ENCODE results near the gene AK3. TPM values are rescaled to one million over a fixed set of nuclear protein-coding genes. Genes with fewer than 3 reads are reported as not detected.

The AK3 gene
- total and polyA plus RNA-seq, 2 of the 8 experiments (the other 6 are each of a cell fraction or from before 2014, with no cell fraction given) = 8.9 to 30.0 TPM

DNA sequence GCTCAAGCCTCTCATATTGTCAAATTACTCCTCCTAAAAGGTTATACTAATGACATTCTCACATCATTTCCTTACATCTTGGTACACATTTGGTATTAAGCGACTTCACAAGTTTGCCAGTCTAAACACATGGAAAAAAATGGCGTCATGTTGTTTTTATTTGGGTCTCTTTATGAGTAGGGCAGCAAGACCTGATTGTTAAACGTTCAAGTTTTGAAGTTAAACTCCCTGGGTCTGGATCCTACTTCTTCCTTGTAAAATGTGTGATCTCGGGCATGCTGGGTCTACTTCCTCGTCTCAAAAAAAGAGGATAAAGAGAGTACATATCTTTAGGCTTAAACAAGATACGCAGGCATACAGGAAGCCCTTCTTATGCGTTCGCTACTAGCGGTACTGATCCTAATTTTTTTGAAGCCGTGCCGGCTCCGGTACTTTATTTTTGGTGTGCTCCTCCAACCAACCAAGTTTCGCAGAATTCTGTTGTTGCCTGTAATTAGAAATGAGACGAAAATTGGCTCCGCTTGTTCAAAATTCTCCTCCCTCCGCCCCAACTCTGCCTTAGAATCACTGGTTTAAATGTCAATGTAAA, 62.2 kb downstream of the AK3 start:
- Histone ChIP-seq H2BK20ac (ENCODE audit: low read length) (no peak overlapping the region), H4K5ac (ENCODE audit: insufficient read length, low read depth, low read length) (peak overlapping the region; percentile 95), H3K14ac (ENCODE audit: insufficient read length) (no peak overlapping the region), H4K20me1 (replicated peaks in 1 of 2; ENCODE audit: control insufficient read depth in 1 of 2, insufficient read depth in 2 of 2, low read length in 2 of 2) (peaks cover 0 to 2% of the 10 kb centered on the region in 2 experiments), H3K9me3 (ENCODE audit: insufficient read depth in 2 of 2, low read depth in 1 of 2, low read length in 1 of 2) (no peaks in the 10 kb centered on the region), H3K36me3 (ENCODE audit: control insufficient read depth in 2 of 4, insufficient read depth in 4 of 4, low read length in 3 of 4) (no peaks in the 10 kb centered on the region), H2AFZ (ENCODE audit: low read length) (peak overlapping the region; percentile 18), H3K79me1 (ENCODE audit: low read depth, low read length) (0 out of 2 replicates have a peak, but pooled peaks cover 2% of the 10 kb centered on the region), H3K23ac (ENCODE audit: insufficient read length) (no peak overlapping the region), H4K8ac (ENCODE audit: extremely low read depth, insufficient read depth, low read length) (peak overlapping the region; percentile 35; the same call in 1 of the 2 replicates), H3K23me2 (ENCODE audit: low read depth, low read length) (peaks cover 8% of the 10 kb centered on the region), H3K27ac (ENCODE audit: low read depth, low read length) (peak overlapping the region; percentile 90), H3K18ac (ENCODE audit: extremely low read depth, low read length) (no peak overlapping the region; the same call in 1 of the 2 replicates), H3K9ac (replicated peaks in 1 of 4; ENCODE audit: extremely low read depth in 1 of 4, low read depth in 3 of 4, low read length in 3 of 4) (peak overlapping the region; percentile 91 to 97 (median 92)), H3K4me2 (ENCODE audit: insufficient read depth in 1 of 2, low read depth in 2 of 2, low read length in 2 of 2) (peak overlapping the region; percentile 82 to 92), H2BK120ac (replicated peaks; ENCODE audit: low read depth, low read length) (no peak overlapping the region), H3K27me3 (replicated peaks in 1 of 4; ENCODE audit: control insufficient read depth in 3 of 4, extremely low read depth in 1 of 4, insufficient read depth in 3 of 4, low read length in 3 of 4) (no peaks in the 10 kb centered on the region), H3K4me3 (ENCODE audit: extremely low read depth in 1 of 4, insufficient read depth in 2 of 4, low read depth in 3 of 4, low read length in 4 of 4) (peak overlapping the region; percentile 79 to 87 (median 83)), H3K56ac (replicated peaks; ENCODE audit: insufficient read length, low read depth, low read length) (peak overlapping the region; percentile 13), H3K4me1 (replicated peaks in 1 of 4; ENCODE audit: control insufficient read depth in 3 of 4, insufficient read depth in 4 of 4, low read length in 3 of 4) (peaks cover 0 to 4% (median 0%) of the 10 kb centered on the region in 4 experiments; a peak in 2 of 7 replicates), H2BK12ac (ENCODE audit: low read depth, low read length) (no peak overlapping the region), H3K4ac (replicated peaks; ENCODE audit: insufficient read length, low read depth, low read length) (no peak overlapping the region), H2BK5ac (ENCODE audit: low read depth, low read length) (peak overlapping the region; percentile 12; the same call in 1 of the 2 replicates), H4K91ac (replicated peaks; ENCODE audit: insufficient read length, low read length) (no peak overlapping the region), H2AK5ac (ENCODE audit: low read depth, low read length) (no peak overlapping the region), H3K79me2 (ENCODE audit: control insufficient read depth in 1 of 2, insufficient read depth in 2 of 2, low read length in 2 of 2) (peaks cover 9 to 28% of the 10 kb centered on the region in 2 experiments; a peak in 3 of 4 replicates), H2BK15ac (ENCODE audit: low read length) (no peak overlapping the region)
- ChIA-PET CTCF (ENCODE audit: partially characterized antibody) (interaction anchor here (1.0 kb wide), 2 partner anchors 13 to 25 kb away, joined by 3 to 7 read pairs; partner anchors contain the start of gene SPATA6L), POLR2A (ENCODE audit: partially characterized antibody) (interaction anchor here (0.7 to 1.3 kb wide), 7 partner anchors 9 to 114 kb away, joined by 3 to 8 read pairs (median 5); partner anchors contain the start of genes RCL1 and SPATA6L)
- 2% methylated on average over 16 of the region's 16 CpGs; no CpG with 5 or more reads in 1 of the 2 experiments for WGBS, 2 experiments (ENCODE audit: extremely low coverage in 1 of 2, insufficient coverage in 1 of 2, insufficient read length in 1 of 2, insufficient replicate concordance in 2 of 2, low coverage in 1 of 2, low lambda C conversion rate in 2 of 2, missing lambda C conversion rate in 1 of 2)
- no peak for TF ChIP-seq EGR1 (IDR thresholded peaks at IDR 0.05; ENCODE audit: borderline replicate concordance, low read depth, low read length)
- no peak for TF ChIP-seq TBP (IDR thresholded peaks at IDR 0.05; ENCODE audit: low read depth, low read length)
- TF ChIP-seq CHD1 (IDR thresholded peaks at IDR 0.05; ENCODE audit: low read depth, low read length) = peak; percentile 31
- no peak for TF ChIP-seq CTBP2 (IDR thresholded peaks at IDR 0.05; ENCODE audit: borderline replicate concordance, insufficient read depth, insufficient read length, low read length)
- TF ChIP-seq SIRT6 (IDR thresholded peaks at IDR 0.05; ENCODE audit: low read length) = no peak
- TF ChIP-seq ZNF274 (IDR thresholded peaks at IDR 0.05; ENCODE audit: borderline replicate concordance, extremely low read depth, low read length) = no peak
- TF ChIP-seq EZH2 (IDR thresholded peaks at IDR 0.05; ENCODE audit: low read depth, low read length, severe bottlenecking) = no peak
- no peak for TF ChIP-seq POLR2AphosphoS5 (IDR thresholded peaks at IDR 0.05; ENCODE audit: low read depth, low read length)
- peak; percentile 74; the same call in 1 of the 2 replicates for TF ChIP-seq YY1 (IDR thresholded peaks at IDR 0.05; ENCODE audit: low read depth, low read length)
- peak; percentile 9; the same call in 1 of the 2 replicates for TF ChIP-seq SP4 (IDR thresholded peaks at IDR 0.05; ENCODE audit: low read length)
- no peak for TF ChIP-seq POU5F1 (IDR thresholded peaks at IDR 0.05; ENCODE audit: low read depth, low read length)
- no peak for DNase-seq (ENCODE audit: low read depth in 1 of 2, low spot score in 2 of 2)
- no peak for FAIRE-seq

All from H1 (cell line).